ENCODE results near the gene SERAC1. TPM values are rescaled to one million over a fixed set of nuclear protein-coding genes. Genes with fewer than 3 reads are reported as not detected.

The SERAC1 gene
- total and polyA plus RNA-seq, 2 donors (not counting 3 experiments of a cell fraction or from before 2014, with no cell fraction given) = 4.9 to 5.7 TPM

DNA sequence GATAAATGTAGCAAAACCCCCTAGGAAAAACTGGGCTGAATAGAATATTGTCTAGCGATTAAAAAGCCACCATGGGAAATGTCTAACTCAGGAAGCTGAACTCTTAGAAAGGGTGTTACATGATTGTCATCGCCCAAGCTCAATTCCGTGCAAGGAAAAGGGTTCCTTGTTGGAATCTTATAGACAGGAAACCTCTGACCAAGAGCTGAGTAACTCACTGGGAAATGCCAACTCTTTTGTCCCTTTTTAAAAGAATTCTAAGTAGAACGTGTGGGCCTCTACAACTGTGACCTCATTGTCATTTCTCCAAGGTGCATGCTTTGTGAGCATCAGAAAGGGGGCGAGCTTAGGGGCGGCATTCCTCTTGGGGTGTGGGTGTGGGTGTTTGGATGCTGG, 98.3 kb downstream of the SERAC1 start:
- CTCF ChIA-PET = interaction anchor here (1.0 to 8.4 kb wide), 12 partner anchors 10 to 314 kb away, joined by 3 to 83 read pairs (median 8); partner anchors contain the start of gene SYNJ2
- H3K4me2 ChIP-seq (ENCODE audit: insufficient read depth, low read length) = peak overlapping the region; percentile 63
- peak; percentile 99 for FAIRE-seq
- peaks cover 6% of the 10 kb centered on the region for H3K79me2 ChIP-seq (ENCODE audit: control insufficient read depth, insufficient read depth, low read length)
- peaks cover 7 to 29% of the 10 kb centered on the region in 2 experiments for H3K36me3 ChIP-seq (ENCODE audit: control insufficient read depth in 2 of 2, extremely low read depth in 1 of 2, insufficient read depth in 2 of 2, low read length in 2 of 2)
- no peaks in the 10 kb centered on the region for H3K9me1 ChIP-seq (replicated peaks; ENCODE audit: control insufficient read depth, extremely low read depth, insufficient read depth, low read length)
- POLR2A ChIA-PET = interaction anchor here (0.7 to 1.2 kb wide), 3 partner anchors 28 to 87 kb away, joined by 3 read pairs; no protein-coding TSS in a partner anchor
- no peak overlapping the region for H2AFZ ChIP-seq (ENCODE audit: low read depth, low read length)
- H3K27me3 ChIP-seq (ENCODE audit: control insufficient read depth in 2 of 2, insufficient read depth in 2 of 2, low read length in 2 of 2) = no peaks in the 10 kb centered on the region
- H3K27ac ChIP-seq (ENCODE audit: insufficient read depth, low read depth, low read length) = peak overlapping the region; percentile 99
- intact Hi-C loops (cut with micrococcal nuclease) = loop anchor here (1.0 to 10.0 kb wide), 10 partner anchors 9 to 755 kb away; partner anchors contain the start of genes SNX9 and SYNJ2
- H3K9me3 ChIP-seq (replicated peaks; ENCODE audit: control insufficient read depth, insufficient read depth, low read length) = no peaks in the 10 kb centered on the region
- peak; percentile 90 for DNase-seq (ENCODE audit: low read depth, low spot score)
- TF ChIP-seq, protein P1, sequence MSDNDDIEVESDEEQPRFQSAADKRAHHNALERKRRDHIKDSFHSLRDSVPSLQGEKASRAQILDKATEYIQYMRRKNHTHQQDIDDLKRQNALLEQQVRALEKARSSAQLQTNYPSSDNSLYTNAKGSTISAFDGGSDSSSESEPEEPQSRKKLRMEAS (IDR thresholded peaks at IDR 0.05; ENCODE audit: insufficient read depth, insufficient read length) = peak; percentile 15
- peak; percentile 68 for TF ChIP-seq POLR2AphosphoS5 (IDR thresholded peaks at IDR 0.05; ENCODE audit: insufficient read depth, low read depth, low read length)
- peak; percentile 78 for TF ChIP-seq JUN (IDR thresholded peaks at IDR 0.05; ENCODE audit: borderline replicate concordance, insufficient read depth, insufficient read length, low read depth)
- peak; percentile 9 for TF ChIP-seq MYC (IDR thresholded peaks at IDR 0.05; ENCODE audit: low read depth, low read length)
- no peak for TF ChIP-seq POLR2A (IDR thresholded peaks at IDR 0.05; ENCODE audit: low read depth, low read length)
- TF ChIP-seq GATA2 (IDR thresholded peaks at IDR 0.05; ENCODE audit: insufficient read depth, insufficient read length, low read depth, low read length) = peak; percentile 79
- peak; percentile 95 for TF ChIP-seq FOS (IDR thresholded peaks at IDR 0.05; ENCODE audit: borderline replicate concordance, insufficient read depth, low read length)
- TF ChIP-seq EZH2 (IDR thresholded peaks at IDR 0.05; ENCODE audit: borderline replicate concordance, low read depth, low read length, severe bottlenecking) = no peak
- TF ChIP-seq, protein P2, sequence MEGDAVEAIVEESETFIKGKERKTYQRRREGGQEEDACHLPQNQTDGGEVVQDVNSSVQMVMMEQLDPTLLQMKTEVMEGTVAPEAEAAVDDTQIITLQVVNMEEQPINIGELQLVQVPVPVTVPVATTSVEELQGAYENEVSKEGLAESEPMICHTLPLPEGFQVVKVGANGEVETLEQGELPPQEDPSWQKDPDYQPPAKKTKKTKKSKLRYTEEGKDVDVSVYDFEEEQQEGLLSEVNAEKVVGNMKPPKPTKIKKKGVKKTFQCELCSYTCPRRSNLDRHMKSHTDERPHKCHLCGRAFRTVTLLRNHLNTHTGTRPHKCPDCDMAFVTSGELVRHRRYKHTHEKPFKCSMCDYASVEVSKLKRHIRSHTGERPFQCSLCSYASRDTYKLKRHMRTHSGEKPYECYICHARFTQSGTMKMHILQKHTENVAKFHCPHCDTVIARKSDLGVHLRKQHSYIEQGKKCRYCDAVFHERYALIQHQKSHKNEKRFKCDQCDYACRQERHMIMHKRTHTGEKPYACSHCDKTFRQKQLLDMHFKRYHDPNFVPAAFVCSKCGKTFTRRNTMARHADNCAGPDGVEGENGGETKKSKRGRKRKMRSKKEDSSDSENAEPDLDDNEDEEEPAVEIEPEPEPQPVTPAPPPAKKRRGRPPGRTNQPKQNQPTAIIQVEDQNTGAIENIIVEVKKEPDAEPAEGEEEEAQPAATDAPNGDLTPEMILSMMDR (IDR thresholded peaks at IDR 0.05; ENCODE audit: extremely low read depth in 1 of 2, insufficient read depth in 1 of 2, low read depth in 1 of 2, low read length in 2 of 2) = no peak
- peaks cover 38% of the 10 kb centered on the region for H3K4me1 ChIP-seq (ENCODE audit: control insufficient read depth, extremely low read depth, insufficient read depth, low read length)
- H4K20me1 ChIP-seq (replicated peaks; ENCODE audit: control insufficient read depth, extremely low read depth, insufficient read depth, low read length) = no peaks in the 10 kb centered on the region
- dilution Hi-C loops (cut with MboI; ENCODE audit: extremely low pct_ligation_motif_present, low sequenced_read_pairs) = no loop called here
- no TSS peak for BruUV-seq (replicated peaks)
- H3K9ac ChIP-seq (replicated peaks; ENCODE audit: extremely low read depth, insufficient read depth, low read length) = peak overlapping the region; percentile 85
- no peak overlapping the region for H3K4me3 ChIP-seq (replicated peaks in 1 of 3; ENCODE audit: insufficient read depth in 1 of 3, low read depth in 1 of 3, low read length in 3 of 3)

Data from endothelial cell of umbilical vein (primary cell).